BLaER1 treated with 17β-estradiol and CSF1 and Interleukin-3, amounts not matched to agents 10 nM and 100 nM (cell line): ENCODE data around the gene SORCS2.

ENCODE experiments used
- H3K27ac ChIP-seq, 11 experiments: shearing (Covaris generic); formaldehyde crosslinking; 2 replicates each; pipeline ENCODE4 v1.8.1; 2022
- H3K27me3 ChIP-seq, 11 experiments: shearing (Covaris generic); formaldehyde crosslinking; 2 replicates each; pipeline ENCODE4 v1.8.1; 2022
- H3K36me3 ChIP-seq, 11 experiments: shearing (Covaris generic); formaldehyde crosslinking; 2 replicates each; pipeline ENCODE4 v1.8.1; 2022
- H3K4me1 ChIP-seq, 10 experiments: shearing (Covaris generic); formaldehyde crosslinking; 2 replicates each; pipeline ENCODE4 v1.8.1; 2022
- H3K4me2 ChIP-seq, 11 experiments: shearing (Covaris generic); formaldehyde crosslinking; 2 replicates each; pipeline ENCODE4 v1.8.1; 2022
- H3K4me3 ChIP-seq, 10 experiments: shearing (Covaris generic); formaldehyde crosslinking; 2 replicates each; pipeline ENCODE4 v1.8.1; 2022
- H3K9ac ChIP-seq, 11 experiments: shearing (Covaris generic); formaldehyde crosslinking; 2 replicates each; pipeline ENCODE4 v1.8.1; 2022
- H3K9me3 ChIP-seq, 11 experiments: shearing (Covaris generic); formaldehyde crosslinking; replicated peaks in 1 of 11; 2 replicates each; pipeline ENCODE4 v1.8.1; 2022
- H4K20me1 ChIP-seq, 11 experiments: shearing (Covaris generic); formaldehyde crosslinking; 2 replicates each; pipeline ENCODE4 v1.8.1; 2022
- Cebpa-rat ChIP-seq, 11 experiments: shearing (Covaris generic); IDR thresholded peaks; 2 replicates each; pipeline ENCODE4 v1.8.1; 2022

Gene SORCS2

DNA sequence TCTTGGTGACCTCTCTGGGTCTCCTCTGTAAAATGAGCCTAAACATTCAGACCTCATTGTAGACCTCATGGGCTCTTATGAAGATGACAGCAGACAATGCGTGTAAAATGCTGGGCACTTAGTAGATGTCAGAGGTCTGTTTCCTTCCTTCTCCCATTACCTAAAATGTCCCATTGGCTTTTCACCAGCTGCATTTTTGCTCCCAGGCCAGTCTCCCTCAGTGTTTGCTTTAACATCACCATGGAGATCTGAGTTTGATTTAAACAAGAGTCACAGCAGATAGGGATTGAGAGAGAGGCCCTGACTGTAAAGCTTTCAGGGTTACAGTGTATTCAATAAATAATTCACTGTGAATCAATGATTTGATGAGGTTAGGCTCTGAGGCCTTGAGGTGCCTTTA lies 218.1 kb downstream of the SORCS2 start:
- Histone ChIP-seq H3K4me1 (peaks cover 0 to 24% (median 15%) of the 10 kb centered on the region in 10 experiments; a peak in 13 of 20 replicates), H3K27ac (no peak overlapping the region), H3K9ac (no peak overlapping the region), H3K4me2 (no peak overlapping the region), H3K9me3 (peaks cover 27 to 48% (median 39%) of the 10 kb centered on the region in 11 experiments), H3K27me3 (no peaks in the 10 kb centered on the region), H3K36me3 (peaks cover 0 to 26% (median 0%) of the 10 kb centered on the region in 11 experiments; a peak in 6 of 22 replicates), H3K4me3 (no peak overlapping the region), H4K20me1 (no peaks in the 10 kb centered on the region)
- no peak for TF ChIP-seq Cebpa-rat (IDR thresholded peaks at IDR 0.05)

DNA sequence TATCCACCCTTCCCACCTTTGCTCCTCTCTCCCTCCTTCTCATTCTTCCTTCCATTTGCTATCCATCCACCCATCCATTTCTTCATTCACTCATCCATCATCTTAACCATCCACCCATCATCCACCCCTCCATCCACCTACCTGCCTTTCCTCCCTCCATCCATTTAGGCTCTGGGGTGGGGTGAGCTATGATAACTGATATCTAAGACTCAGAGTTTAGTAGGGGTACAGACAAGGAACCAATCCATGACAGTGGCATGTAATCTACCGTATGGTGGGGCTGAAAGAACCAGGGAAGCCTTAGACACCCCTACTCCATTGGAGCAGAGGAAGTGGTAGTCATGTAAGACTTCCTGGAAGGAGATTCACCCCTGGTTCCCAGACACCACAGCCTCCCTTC lies 219.2 kb downstream of the SORCS2 start:
- Histone ChIP-seq H3K27ac (no peak overlapping the region), H3K9me3 (peaks cover 27 to 38% (median 34%) of the 10 kb centered on the region in 11 experiments), H4K20me1 (peaks cover 0 to 6% (median 0%) of the 10 kb centered on the region in 11 experiments; a peak in 1 of 22 replicates), H3K4me2 (peak overlapping the region in 6 of 11 experiments; percentile 28 to 60 (median 54); a peak in 8 of 22 replicates), H3K4me1 (peaks cover 0 to 35% (median 20%) of the 10 kb centered on the region in 10 experiments; a peak in 13 of 20 replicates), H3K36me3 (peaks cover 0 to 26% (median 0%) of the 10 kb centered on the region in 11 experiments; a peak in 6 of 22 replicates), H3K27me3 (no peaks in the 10 kb centered on the region), H3K4me3 (no peak overlapping the region), H3K9ac (no peak overlapping the region)
- TF ChIP-seq Cebpa-rat (IDR thresholded peaks at IDR 0.05), result no peak

DNA sequence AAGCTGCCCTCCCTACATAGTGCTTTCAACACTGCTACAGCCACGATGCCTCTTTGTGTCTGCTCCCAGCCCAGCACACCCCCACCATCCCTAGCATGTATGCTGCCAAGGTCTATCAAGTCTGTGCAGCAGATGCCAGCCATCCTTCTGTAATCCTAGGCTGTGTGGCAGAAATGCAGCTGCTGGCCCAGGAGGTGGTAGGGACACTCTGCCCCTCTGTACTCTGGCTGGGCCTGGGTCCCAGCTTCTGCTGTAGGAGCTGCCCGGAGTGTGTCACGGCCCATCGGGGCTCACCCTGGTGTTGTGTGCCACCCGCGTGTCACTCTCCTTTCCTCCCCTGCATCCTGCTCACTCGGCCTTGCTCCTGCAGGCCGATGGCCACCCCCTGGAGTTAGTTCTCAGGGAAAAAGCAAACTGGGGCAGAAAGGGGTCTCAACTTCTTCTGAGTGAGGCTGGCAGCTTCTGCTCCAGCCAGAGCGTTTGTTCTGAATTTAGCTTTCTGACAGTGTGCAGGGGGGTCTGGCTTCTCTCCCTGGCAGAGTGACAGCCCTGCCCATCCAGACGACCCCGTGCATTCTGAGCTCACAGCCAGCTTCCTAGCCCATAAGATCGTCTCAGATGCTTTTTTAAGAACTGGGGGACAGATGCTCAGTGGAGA lies 219.7 kb downstream of the SORCS2 start:
- no peak overlapping the region for H3K27ac ChIP-seq
- peaks cover 26 to 34% (median 30%) of the 10 kb centered on the region in 11 experiments for H3K9me3 ChIP-seq
- H3K4me2 ChIP-seq, result peak overlapping the region in 8 of 11 experiments; percentile 17 to 60 (median 42); a peak in 14 of 22 replicates
- H3K4me3 ChIP-seq, result no peak overlapping the region
- H4K20me1 ChIP-seq, result peaks cover 0 to 6% (median 0%) of the 10 kb centered on the region in 11 experiments; a peak in 1 of 22 replicates
- H3K27me3 ChIP-seq, result no peaks in the 10 kb centered on the region
- peaks cover 0 to 26% (median 0%) of the 10 kb centered on the region in 11 experiments; a peak in 6 of 22 replicates for H3K36me3 ChIP-seq
- no peak for TF ChIP-seq Cebpa-rat (IDR thresholded peaks at IDR 0.05)
- peaks cover 0 to 40% (median 25%) of the 10 kb centered on the region in 10 experiments; a peak in 13 of 20 replicates for H3K4me1 ChIP-seq
- H3K9ac ChIP-seq, result 0 out of 22 replicates have a peak overlapping the region, but pooled peaks of 1 of the 11 experiments have one; percentile 5

GRCh38 chr4:7412554-7412912 lies 220.2 kb downstream of the SORCS2 start:
- no peaks in the 10 kb centered on the region for H3K27me3 ChIP-seq

DNA sequence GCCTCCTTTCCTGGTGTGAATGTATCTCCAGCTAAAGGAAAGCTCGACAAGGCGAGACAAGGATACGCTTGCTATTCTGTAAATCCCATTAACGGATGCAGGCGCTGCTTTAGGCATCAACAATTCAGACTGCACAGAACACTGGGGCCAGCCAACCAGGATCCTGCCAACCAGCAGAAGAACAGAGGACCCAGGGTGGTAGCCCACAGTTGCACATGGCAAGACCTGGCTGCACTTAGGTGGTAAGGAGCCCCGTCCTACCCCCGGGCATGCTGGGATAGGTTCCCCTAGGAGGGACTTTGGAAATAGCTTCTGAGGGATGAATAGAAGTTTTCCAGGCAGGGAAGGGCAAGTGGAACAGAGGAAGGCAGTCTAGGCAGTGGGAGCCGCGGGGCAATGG lies 221.7 kb downstream of the SORCS2 start:
- no peak for TF ChIP-seq Cebpa-rat (IDR thresholded peaks at IDR 0.05)
- Histone ChIP-seq H3K27me3 (no peaks in the 10 kb centered on the region), H3K36me3 (peaks cover 0 to 13% (median 0%) of the 10 kb centered on the region in 11 experiments; a peak in 5 of 22 replicates), H3K9ac (no peak overlapping the region), H3K9me3 (peaks cover 9 to 21% (median 17%) of the 10 kb centered on the region in 11 experiments), H3K4me3 (no peak overlapping the region), H3K4me1 (peaks cover 8 to 60% (median 39%) of the 10 kb centered on the region in 10 experiments), H4K20me1 (peaks cover 0 to 6% (median 0%) of the 10 kb centered on the region in 11 experiments; a peak in 1 of 22 replicates), H3K27ac (no peak overlapping the region), H3K4me2 (no peak overlapping the region)

More at GRCh38 chr4:7412554-7412912, 220.2 kb downstream of the SORCS2 start:
- H3K9me3 ChIP-seq, result peaks cover 21 to 29% (median 25%) of the 10 kb centered on the region in 11 experiments
- TF ChIP-seq Cebpa-rat (IDR thresholded peaks at IDR 0.05), result no peak
- H3K36me3 ChIP-seq, result peaks cover 0 to 22% (median 0%) of the 10 kb centered on the region in 11 experiments; a peak in 6 of 22 replicates
- peaks cover under 1 to 45% (median 30%) of the 10 kb centered on the region in 10 experiments for H3K4me1 ChIP-seq
- H3K4me2 ChIP-seq, result peak overlapping the region in 8 of 11 experiments; percentile 17 to 60 (median 42); a peak in 15 of 22 replicates
- H3K4me3 ChIP-seq, result no peak overlapping the region
- no peak overlapping the region for H3K27ac ChIP-seq
- peaks cover 0 to 6% (median 0%) of the 10 kb centered on the region in 11 experiments; a peak in 1 of 22 replicates for H4K20me1 ChIP-seq
- H3K9ac ChIP-seq, result no peak overlapping the region

DNA sequence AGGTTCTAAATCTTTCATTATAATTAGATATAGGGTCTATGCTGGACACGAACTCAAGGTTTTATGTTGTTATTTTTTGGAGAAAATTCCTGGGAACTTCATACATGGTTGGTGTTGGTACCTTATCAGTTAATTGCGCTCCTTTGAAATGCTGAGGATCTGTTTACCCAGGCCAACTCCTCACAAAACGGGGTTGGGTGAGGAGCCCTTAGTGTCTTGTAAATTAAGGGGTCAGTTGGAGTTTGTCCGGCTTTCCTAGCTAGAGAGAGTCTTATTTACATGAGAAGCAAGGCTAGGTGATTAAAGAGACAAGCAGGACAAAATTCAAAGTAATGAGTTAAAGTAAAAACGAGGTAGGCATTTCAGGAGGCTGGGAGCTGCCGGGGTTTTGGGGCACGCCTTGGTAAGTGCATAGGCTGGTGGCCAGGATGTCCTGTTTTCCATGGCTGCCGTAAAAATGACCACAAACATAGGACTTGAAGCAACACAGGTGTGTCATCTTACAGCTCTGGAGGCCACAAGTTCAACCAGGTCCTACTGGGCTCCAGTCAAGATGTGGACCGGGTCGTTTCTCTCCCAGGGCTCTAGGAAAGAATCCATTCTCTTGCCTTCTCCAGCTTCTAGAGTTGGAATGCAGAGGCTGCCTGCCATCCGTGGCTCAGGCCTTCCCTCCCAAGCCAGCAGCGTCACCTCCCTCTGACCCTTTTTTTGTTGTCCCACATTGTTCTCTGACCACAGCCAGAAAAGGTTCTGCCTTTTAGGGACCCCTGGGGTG lies 222.6 kb downstream of the SORCS2 start:
- Histone ChIP-seq H3K27ac (no peak overlapping the region), H3K27me3 (no peaks in the 10 kb centered on the region), H3K4me1 (peaks cover 8 to 69% (median 46%) of the 10 kb centered on the region in 10 experiments), H3K9me3 (peaks cover under 1 to 13% (median 8%) of the 10 kb centered on the region in 11 experiments; a peak in 17 of 22 replicates), H3K4me3 (no peak overlapping the region), H3K36me3 (peaks cover 0 to 4% (median 0%) of the 10 kb centered on the region in 11 experiments; a peak in 1 of 22 replicates), H3K9ac (no peak overlapping the region), H4K20me1 (peaks cover 0 to 6% (median 0%) of the 10 kb centered on the region in 11 experiments; a peak in 1 of 22 replicates), H3K4me2 (peak overlapping the region in 3 of 11 experiments; percentile 8 to 41 (median 31); a peak in 4 of 22 replicates)
- no peak for TF ChIP-seq Cebpa-rat (IDR thresholded peaks at IDR 0.05)

- H3K4me3 ChIP-seq, result no peak overlapping the region
- no peak for TF ChIP-seq Cebpa-rat (IDR thresholded peaks at IDR 0.05)
- H3K9ac ChIP-seq, result no peak overlapping the region
- H3K27me3 ChIP-seq, result no peaks in the 10 kb centered on the region
- peaks cover 0 to 6% (median 0%) of the 10 kb centered on the region in 11 experiments; a peak in 2 of 22 replicates for H4K20me1 ChIP-seq
- no peaks in the 10 kb centered on the region for H3K36me3 ChIP-seq
- H3K4me1 ChIP-seq, result peaks cover 8 to 81% (median 54%) of the 10 kb centered on the region in 10 experiments
- peaks cover 0 to 9% (median 6%) of the 10 kb centered on the region in 11 experiments; a peak in 13 of 22 replicates for H3K9me3 ChIP-seq
- H3K4me2 ChIP-seq, result peak overlapping the region in 3 of 11 experiments; percentile 8 to 66 (median 41); a peak in 5 of 22 replicates
- H3K27ac ChIP-seq, result no peak overlapping the region
Measured at GRCh38 chr4:7415927-7416686, 223.8 kb downstream of the SORCS2 start.
